HG03342 (cell line): ENCODE measurements around the gene MEN1.
A peak's percentile ranks its signal among the peaks of the same experiment; 100 is the strongest.
"Not testable (repeated sequence)": the region's sequence is repeated elsewhere in the genome, so short reads cannot be mapped to it uniquely, and the experiment has no call there.

Source experiments
- ATAC-seq: cut with Tn5 transposase; IDR thresholded peaks from one replicate; pipeline ENCODE4 v1.9.1; 2021; ENCODE audit warnings: mild to moderate bottlenecking, moderate library complexity; ENCODE audit not compliant: unreplicated experiment

The MEN1 gene

GRCh38 chr11:64834031-64834722, 23.8 kb upstream of the MEN1 start:
- no peak for ATAC-seq

- no peak for ATAC-seq
These were observed 23.2 kb upstream of the MEN1 start for GRCh38 chr11:64833509-64833908.

- no peak for ATAC-seq
These were observed 22.8 kb upstream of the MEN1 start for GRCh38 chr11:64833198-64833502.

GRCh38 chr11:64832467-64833197, 22.3 kb upstream of the MEN1 start:
- ATAC-seq, result no peak

GRCh38 chr11:64831411-64831891, 21.1 kb upstream of the MEN1 start:
- ATAC-seq, result no peak

GRCh38 chr11:64829536-64830251, 19.3 kb upstream of the MEN1 start:
- no peak for ATAC-seq

- ATAC-seq, result no peak
These were observed 17.1 kb upstream of the MEN1 start for GRCh38 chr11:64827451-64827839.

- no peak for ATAC-seq
These were observed 16.5 kb upstream of the MEN1 start for GRCh38 chr11:64826578-64827450.

GRCh38 chr11:64826062-64826461, 15.7 kb upstream of the MEN1 start:
- ATAC-seq, result no peak

GRCh38 chr11:64823568-64824119, 13.3 kb upstream of the MEN1 start:
- ATAC-seq, result no peak

- no peak for ATAC-seq
These were observed 7.1 kb upstream of the MEN1 start for GRCh38 chr11:64817476-64817875.

GRCh38 chr11:64815433-64815832, 5.1 kb upstream of the MEN1 start:
- not testable (repeated sequence) for ATAC-seq

- peak; percentile 50 for ATAC-seq
These were observed 4.4 kb upstream of the MEN1 start for GRCh38 chr11:64814712-64815187.

GRCh38 chr11:64813826-64814225, 3.5 kb upstream of the MEN1 start:
- no peak for ATAC-seq

- no peak for ATAC-seq
These were observed 531 bp upstream of the MEN1 start for GRCh38 chr11:64810891-64811272.

GRCh38 chr11:64809781-64810241, 540 bp downstream of the MEN1 start:
- ATAC-seq, result no peak

GRCh38 chr11:64805481-64805880, 4.9 kb downstream of the MEN1 start:
- no peak for ATAC-seq

- no peak for ATAC-seq
These were observed 5.8 kb downstream of the MEN1 start for GRCh38 chr11:64804346-64805210.

GRCh38 chr11:64803846-64804345, 6.5 kb downstream of the MEN1 start:
- ATAC-seq, result no peak
